ENCODE measurements around the gene LDHAL6B.
A peak's percentile ranks its signal among the peaks of the same experiment; 100 is the strongest.
"Not testable (repeated sequence)": the region's sequence is repeated elsewhere in the genome, so short reads cannot be mapped to it uniquely, and the experiment has no call there.

LDHAL6B gene

DNA sequence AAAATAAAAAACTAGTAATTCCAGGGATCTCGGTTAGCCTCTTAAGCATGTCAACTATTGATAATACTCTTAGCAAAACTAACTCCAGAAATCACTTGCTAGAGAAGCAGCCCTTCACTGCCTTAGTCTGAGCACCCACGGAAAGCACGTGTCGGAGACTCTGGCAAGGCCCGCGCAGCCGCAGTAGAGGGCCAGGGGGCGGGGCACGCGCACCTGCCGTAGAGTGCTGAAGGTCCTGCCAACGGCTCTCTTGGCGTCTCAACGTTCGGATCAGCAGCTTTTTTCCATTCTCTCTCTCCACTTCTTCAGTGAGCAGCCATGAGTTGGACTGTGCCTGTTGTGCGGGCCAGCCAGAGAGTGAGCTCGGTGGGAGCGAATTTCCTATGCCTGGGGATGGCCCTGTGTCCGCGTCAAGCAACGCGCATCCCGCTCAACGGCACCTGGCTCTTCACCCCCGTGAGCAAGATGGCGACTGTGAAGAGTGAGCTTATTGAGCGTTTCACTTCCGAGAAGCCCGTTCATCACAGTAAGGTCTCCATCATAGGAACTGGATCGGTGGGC is at the start of gene LDHAL6B:
LDHAL6B (plus strand) TSS at position 221 of the 561 bp plus-strand sequence; CDS start at position 319, 98 bp downstream.
- DNase-seq (ENCODE audit: insufficient read length, low spot score): no peak
- TF ChIP-seq, protein P1, sequence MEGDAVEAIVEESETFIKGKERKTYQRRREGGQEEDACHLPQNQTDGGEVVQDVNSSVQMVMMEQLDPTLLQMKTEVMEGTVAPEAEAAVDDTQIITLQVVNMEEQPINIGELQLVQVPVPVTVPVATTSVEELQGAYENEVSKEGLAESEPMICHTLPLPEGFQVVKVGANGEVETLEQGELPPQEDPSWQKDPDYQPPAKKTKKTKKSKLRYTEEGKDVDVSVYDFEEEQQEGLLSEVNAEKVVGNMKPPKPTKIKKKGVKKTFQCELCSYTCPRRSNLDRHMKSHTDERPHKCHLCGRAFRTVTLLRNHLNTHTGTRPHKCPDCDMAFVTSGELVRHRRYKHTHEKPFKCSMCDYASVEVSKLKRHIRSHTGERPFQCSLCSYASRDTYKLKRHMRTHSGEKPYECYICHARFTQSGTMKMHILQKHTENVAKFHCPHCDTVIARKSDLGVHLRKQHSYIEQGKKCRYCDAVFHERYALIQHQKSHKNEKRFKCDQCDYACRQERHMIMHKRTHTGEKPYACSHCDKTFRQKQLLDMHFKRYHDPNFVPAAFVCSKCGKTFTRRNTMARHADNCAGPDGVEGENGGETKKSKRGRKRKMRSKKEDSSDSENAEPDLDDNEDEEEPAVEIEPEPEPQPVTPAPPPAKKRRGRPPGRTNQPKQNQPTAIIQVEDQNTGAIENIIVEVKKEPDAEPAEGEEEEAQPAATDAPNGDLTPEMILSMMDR (IDR thresholded peaks at IDR 0.05; ENCODE audit: insufficient read depth, missing control alignments): no peak
- FAIRE-seq: no peak

DNA sequence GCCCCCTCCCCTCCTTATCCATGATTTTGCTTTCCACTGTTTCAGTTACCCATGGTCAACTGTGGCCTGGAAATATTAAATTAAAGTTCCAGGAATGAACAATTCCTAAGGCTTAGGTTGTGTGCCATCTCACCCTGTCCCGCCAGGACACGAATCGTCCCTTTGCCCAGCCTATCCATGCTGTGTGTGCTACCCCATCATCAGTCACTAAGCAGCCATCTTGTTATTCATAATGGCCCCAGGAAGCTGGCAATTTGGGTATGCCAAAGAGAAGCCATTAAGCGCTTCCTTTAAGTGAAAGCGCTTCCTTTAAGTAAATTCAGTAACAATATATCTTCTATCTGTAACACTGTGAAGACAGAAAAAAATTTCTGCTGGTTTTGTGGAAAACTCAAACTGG is 49.2 kb upstream of the LDHAL6B start:
- DNase-seq (ENCODE audit: insufficient read length, low spot score) (no peak), FAIRE-seq (no peak)
- TF ChIP-seq, protein P1 (IDR thresholded peaks at IDR 0.05; ENCODE audit: insufficient read depth, missing control alignments): no peak

DNA sequence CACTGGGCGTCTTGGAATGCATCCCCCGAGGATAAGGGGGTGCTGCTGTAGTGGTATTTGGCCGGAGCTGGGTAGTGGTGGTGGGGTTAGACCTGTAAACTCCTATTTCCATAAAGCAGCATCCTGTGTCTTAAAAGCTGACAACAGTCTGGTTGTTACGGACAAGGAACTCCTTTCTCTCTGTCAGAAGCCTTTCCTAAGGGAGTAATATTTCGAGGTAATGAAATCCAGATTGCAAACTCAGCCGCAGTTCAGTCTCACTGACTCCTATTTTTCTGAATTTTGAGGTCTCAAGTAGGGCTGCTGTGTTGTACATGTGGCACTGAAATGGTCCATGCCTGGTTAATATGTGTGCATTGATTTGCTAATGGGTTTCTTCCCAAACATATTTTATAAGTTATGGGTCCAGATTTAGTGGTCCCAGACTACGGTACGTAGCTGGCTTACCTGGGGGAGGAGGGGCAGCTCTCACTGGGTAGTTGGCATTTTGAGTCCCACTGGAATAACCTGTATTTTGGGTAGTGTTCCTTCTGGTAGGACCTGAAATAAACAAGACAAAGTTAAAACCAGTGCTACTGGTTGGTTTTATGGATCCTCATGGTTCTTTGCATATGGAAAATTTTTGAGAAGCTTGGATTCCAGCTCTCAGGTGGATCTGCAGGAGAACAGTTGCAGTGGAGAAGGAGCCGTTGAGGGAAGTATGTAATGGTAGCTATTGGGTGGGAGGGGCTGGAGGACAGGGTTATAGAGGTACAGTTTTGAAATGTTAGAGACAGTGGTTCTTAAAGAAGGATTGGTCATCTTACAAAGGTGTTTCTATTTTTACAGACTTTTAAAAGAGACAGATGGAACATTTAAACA is 48.6 kb upstream of the LDHAL6B start:
- TF ChIP-seq, protein P1 (IDR thresholded peaks at IDR 0.05; ENCODE audit: insufficient read depth, missing control alignments): no peak
- FAIRE-seq (no peak), DNase-seq (ENCODE audit: insufficient read length, low spot score) (no peak)

DNA sequence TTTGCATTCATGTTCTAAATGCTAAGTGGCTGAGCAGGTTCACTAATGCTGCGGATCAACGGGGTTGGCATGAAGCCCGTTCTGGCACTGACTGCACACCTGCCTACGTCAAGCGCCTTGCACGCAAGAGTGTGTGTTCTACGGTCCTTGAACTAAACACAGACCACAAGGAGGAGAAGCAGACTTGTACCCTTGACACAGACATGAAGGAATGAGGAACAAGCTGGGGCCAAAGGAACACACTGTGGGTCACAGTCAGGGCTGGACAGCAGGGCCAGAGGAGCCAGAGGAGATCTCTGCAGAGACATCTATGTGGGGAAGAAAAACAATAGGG is 48.0 kb upstream of the LDHAL6B start:
- FAIRE-seq: no peak
- DNase-seq (ENCODE audit: insufficient read length, low spot score): no peak
- TF ChIP-seq, protein P1 (IDR thresholded peaks at IDR 0.05; ENCODE audit: insufficient read depth, missing control alignments): no peak

DNA sequence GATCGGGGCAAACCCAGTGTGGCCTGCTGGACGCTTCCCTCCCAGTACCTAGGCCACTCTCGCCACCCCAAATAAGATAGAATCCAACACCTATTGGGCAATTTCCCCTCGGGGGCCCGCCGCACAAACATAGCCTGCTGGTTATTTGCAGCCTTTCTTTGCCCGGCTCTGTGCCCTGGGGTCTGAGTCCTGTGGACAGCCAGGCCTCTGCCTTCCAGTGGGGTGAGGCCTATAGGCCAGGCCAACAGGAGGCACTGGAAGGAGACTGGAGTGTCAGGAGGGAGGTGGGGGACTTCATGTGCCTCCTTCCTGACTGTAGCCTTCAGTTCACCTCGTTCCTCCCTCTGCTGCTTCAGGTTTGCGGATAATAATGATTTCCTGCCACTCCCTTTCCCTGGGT is 47.4 kb upstream of the LDHAL6B start:
- FAIRE-seq: no peak
- TF ChIP-seq, protein P1 (IDR thresholded peaks at IDR 0.05; ENCODE audit: insufficient read depth, missing control alignments): no peak
- DNase-seq (ENCODE audit: insufficient read length, low spot score): no peak

DNA sequence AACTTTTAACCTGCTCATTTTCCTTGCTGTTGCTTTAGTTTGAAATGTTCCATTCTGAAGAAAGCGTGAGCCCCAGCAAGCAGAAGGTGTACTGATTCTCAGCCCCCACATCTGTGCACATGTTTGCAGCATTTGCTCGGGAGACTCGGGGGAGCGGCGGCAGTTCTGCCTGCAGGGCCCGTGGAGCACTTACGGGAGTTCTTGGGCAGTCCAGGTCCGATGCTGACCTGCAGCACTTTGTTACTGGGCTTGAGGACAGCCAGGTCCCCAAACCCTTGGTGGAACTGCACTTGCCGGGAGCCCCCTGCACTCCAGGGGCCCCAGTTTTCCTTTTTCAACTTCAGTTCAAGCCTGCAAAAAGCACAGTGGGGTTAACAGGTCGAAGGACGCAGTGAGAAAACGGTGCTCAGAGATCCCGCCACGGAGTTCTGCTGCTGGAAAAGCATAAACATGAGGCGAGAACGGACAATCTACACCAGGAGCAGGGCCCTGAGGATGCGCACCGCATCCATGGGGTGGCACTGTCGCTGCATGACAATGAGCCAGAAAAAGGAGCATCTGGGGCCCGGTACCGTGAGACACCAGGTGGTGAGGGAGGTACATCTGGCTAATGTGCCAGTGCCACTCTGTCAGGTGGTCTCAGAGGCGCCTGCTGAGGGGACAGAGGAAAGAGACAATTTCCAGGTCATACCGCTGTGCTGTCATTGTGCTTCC is 45.6 kb upstream of the LDHAL6B start:
- TF ChIP-seq, protein P1 (IDR thresholded peaks at IDR 0.05; ENCODE audit: insufficient read depth, missing control alignments): peak; percentile 49
- no peak for FAIRE-seq
- peak; percentile 27 for DNase-seq (ENCODE audit: insufficient read length, low spot score)

DNA sequence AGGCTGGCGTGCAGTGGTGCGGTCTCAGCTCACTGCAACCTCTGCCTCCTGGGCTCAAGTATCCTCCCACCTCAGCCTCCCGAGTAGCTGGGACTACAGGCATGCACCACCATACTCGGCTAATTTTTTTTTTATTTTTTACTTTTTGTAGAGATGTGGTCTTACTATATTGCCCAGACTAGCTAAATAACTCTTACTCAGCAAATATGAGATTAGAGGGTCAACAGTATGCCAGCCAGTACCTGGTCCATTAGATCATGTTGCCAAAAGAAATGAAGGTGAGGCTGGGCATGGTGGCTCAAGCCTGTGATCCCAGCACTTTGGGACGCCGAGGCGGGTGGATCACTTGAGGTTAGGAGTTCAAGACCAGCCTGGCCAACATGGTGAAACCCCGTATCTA is 44.6 kb upstream of the LDHAL6B start:
- DNase-seq (ENCODE audit: insufficient read length, low spot score); FAIRE-seq: not testable (repeated sequence)

All from D721Med (cell line).